ENCODE data around the gene XXYLT1. TPM values are rescaled to one million over a fixed set of nuclear protein-coding genes. Genes with fewer than 3 reads are reported as not detected.
A peak's percentile ranks its signal among the peaks of the same experiment; 100 is the strongest.

Gene XXYLT1
- total and polyA plus RNA-seq, 12 donors: 6.2 to 14.6 (median 9.3) TPM

GRCh38 chr3:195146131-195146530, 124.8 kb downstream of the XXYLT1 start:
- intact Hi-C loops (cut with DNase I): no loop called here
- Histone ChIP-seq H3K9me3 (replicated peaks in 1 of 3) (no peaks in the 10 kb centered on the region), H3K27ac (peak overlapping the region in 1 of 5 donors; percentile 18), H3K27me3 (no peaks in the 10 kb centered on the region), H3K4me3 (no peak overlapping the region), H3K36me3 (replicated peaks in 1 of 2) (no peaks in the 10 kb centered on the region), H3K4me1 (replicated peaks in 1 of 2) (peaks cover 3 to 20% of the 10 kb centered on the region in 2 donors)
- TF ChIP-seq, protein P1, sequence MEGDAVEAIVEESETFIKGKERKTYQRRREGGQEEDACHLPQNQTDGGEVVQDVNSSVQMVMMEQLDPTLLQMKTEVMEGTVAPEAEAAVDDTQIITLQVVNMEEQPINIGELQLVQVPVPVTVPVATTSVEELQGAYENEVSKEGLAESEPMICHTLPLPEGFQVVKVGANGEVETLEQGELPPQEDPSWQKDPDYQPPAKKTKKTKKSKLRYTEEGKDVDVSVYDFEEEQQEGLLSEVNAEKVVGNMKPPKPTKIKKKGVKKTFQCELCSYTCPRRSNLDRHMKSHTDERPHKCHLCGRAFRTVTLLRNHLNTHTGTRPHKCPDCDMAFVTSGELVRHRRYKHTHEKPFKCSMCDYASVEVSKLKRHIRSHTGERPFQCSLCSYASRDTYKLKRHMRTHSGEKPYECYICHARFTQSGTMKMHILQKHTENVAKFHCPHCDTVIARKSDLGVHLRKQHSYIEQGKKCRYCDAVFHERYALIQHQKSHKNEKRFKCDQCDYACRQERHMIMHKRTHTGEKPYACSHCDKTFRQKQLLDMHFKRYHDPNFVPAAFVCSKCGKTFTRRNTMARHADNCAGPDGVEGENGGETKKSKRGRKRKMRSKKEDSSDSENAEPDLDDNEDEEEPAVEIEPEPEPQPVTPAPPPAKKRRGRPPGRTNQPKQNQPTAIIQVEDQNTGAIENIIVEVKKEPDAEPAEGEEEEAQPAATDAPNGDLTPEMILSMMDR (IDR thresholded peaks at IDR 0.05): no peak
- no peak for TF ChIP-seq POLR2A (IDR thresholded peaks at IDR 0.05)
- WGBS, 4 donors: 43 to 80% (median 79%) methylated on average over 8 of the region's 8 CpGs
- no peak for DNase-seq

GRCh38 chr3:195145579-195145978, 125.4 kb downstream of the XXYLT1 start:
- H3K9me3 ChIP-seq (replicated peaks in 1 of 3): no peaks in the 10 kb centered on the region
- WGBS, 4 donors: 82 to 96% (median 92%) methylated on average over 7 to 12 of the region's 12 CpGs
- no peaks in the 10 kb centered on the region for H3K36me3 ChIP-seq (replicated peaks in 1 of 2)
- TF ChIP-seq POLR2A (IDR thresholded peaks at IDR 0.05): no peak
- TF ChIP-seq, protein P1 (IDR thresholded peaks at IDR 0.05): no peak
- H3K27ac ChIP-seq: peak overlapping the region in 1 of 5 donors; percentile 18
- no peak for DNase-seq
- no peak overlapping the region for H3K4me3 ChIP-seq
- H3K27me3 ChIP-seq: no peaks in the 10 kb centered on the region
- intact Hi-C loops (cut with DNase I): no loop called here
- H3K4me1 ChIP-seq (replicated peaks in 1 of 2): peaks cover 3 to 20% of the 10 kb centered on the region in 2 donors

GRCh38 chr3:195143221-195143620, 127.7 kb downstream of the XXYLT1 start:
- intact Hi-C loops (cut with DNase I): no loop called here
- Histone ChIP-seq H3K9me3 (replicated peaks in 1 of 3) (no peaks in the 10 kb centered on the region), H3K27me3 (no peaks in the 10 kb centered on the region), H3K27ac (no peak overlapping the region), H3K4me3 (no peak overlapping the region), H3K4me1 (replicated peaks in 1 of 2) (peaks cover 3 to 7% of the 10 kb centered on the region in 2 donors), H3K36me3 (replicated peaks in 1 of 2) (no peaks in the 10 kb centered on the region)
- DNase-seq: no peak
- TF ChIP-seq, protein P1 (IDR thresholded peaks at IDR 0.05): no peak
- no peak for TF ChIP-seq POLR2A (IDR thresholded peaks at IDR 0.05)
- 73 to 89% (median 83%) methylated on average over 5 of the region's 5 CpGs for WGBS, 4 donors

DNA sequence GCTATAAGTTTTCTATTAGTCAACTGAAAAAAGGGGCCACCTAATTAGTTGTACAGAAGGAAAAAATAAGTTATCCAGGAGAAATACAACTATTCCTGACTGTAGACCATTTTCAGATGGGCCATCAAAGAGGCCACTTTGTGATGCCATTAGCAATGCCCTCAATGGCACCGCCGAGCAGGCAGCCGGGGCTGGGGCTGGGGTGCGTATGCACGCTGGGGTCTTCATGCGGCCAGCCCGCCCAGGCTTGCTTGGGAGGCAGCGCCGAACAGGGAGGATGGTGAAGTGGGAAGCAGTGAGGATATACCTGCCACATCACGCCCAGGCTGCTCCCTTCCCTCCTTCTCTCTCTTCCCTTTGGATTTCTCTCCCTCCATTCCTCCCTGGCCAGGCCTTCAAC, 128.4 kb downstream of the XXYLT1 start:
- Histone ChIP-seq H3K27me3 (no peaks in the 10 kb centered on the region), H3K9me3 (replicated peaks in 1 of 3) (no peaks in the 10 kb centered on the region), H3K4me1 (replicated peaks in 1 of 2) (peaks cover 3 to 7% of the 10 kb centered on the region in 2 donors), H3K4me3 (no peak overlapping the region), H3K27ac (no peak overlapping the region), H3K36me3 (replicated peaks in 1 of 2) (no peaks in the 10 kb centered on the region)
- TF ChIP-seq, protein P1 (IDR thresholded peaks at IDR 0.05): no peak
- TF ChIP-seq POLR2A (IDR thresholded peaks at IDR 0.05): no peak
- DNase-seq: no peak
- intact Hi-C loops (cut with DNase I): no loop called here
- 96 to 99% (median 98%) methylated on average over 10 of the region's 10 CpGs for WGBS, 4 donors

Measured in adrenal gland (tissue), 12 donors.